HG03432 (cell line): Measurements from ENCODE around the gene ADCYAP1R1.

Source experiments
- ATAC-seq: cut with Tn5 transposase; IDR thresholded peaks from one replicate; pipeline ENCODE4 v1.9.1; 2021; ENCODE audit warnings: mild to moderate bottlenecking, moderate library complexity; ENCODE audit not compliant: unreplicated experiment

The ADCYAP1R1 gene

GRCh38 chr7:31066516-31067130 lies 14.5 kb downstream of the ADCYAP1R1 start:
- ATAC-seq = no peak

DNA sequence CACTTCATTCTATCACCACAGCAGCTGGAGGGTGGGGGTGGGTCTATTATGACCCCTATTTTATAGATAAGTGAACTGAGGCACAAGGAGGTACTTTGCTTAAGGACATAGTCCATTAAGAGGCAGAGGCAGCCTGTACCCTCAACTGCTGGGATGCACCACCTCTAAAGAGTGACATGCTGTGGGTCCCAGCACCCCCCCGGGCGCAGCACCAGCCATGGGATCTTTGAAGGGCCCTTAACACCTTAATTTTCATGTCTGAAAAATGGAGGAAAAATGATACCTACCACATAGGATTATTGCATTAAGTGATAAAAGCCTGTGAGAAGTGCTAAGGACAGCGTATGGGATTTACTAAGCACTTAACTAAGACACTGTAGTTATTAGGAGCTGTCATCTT lies 15.4 kb downstream of the ADCYAP1R1 start:
- ATAC-seq = no peak

- no peak for ATAC-seq
Observed at GRCh38 chr7:31068006-31068675, 16.0 kb downstream of the ADCYAP1R1 start.

DNA sequence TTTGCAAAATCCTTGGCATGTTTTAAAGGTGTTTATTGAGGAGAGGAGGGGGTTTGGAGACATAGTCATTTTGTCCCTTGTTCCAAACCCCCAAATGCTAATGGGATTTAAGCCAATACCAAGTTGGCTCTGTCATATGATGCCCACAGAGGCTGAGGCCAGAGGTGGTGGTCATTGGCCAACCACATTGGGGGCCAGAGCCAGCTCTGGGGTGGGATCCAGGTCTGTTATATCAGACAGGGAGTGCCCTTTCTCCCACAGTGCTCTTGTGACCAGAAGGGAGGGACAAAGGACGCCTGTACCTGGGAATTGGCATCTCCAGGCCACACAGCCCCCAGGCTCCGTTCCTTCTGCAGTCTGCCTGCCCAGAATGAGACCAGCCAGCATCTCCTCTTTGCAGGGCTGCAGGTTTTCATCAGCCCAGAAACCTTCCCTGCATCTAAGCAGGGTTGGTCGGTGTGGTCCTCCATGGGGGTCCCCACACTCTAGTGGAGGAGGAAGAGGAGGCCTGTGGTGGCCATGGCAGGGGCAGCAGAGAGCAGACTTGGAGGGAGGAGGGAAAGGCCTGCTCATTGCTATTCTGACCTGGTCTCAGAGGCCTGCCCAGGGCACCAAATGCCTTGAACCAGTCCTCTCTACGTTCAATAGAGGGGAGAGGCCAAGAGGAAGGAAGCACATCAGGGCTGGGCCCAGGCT lies 17.9 kb downstream of the ADCYAP1R1 start:
- ATAC-seq = no peak

GRCh38 chr7:31070991-31071644 lies 19.0 kb downstream of the ADCYAP1R1 start:
- ATAC-seq = no peak

- ATAC-seq = no peak
Observed at GRCh38 chr7:31071645-31072029, 19.5 kb downstream of the ADCYAP1R1 start.

GRCh38 chr7:31073326-31074119 lies 21.4 kb downstream of the ADCYAP1R1 start:
- ATAC-seq = no peak

DNA sequence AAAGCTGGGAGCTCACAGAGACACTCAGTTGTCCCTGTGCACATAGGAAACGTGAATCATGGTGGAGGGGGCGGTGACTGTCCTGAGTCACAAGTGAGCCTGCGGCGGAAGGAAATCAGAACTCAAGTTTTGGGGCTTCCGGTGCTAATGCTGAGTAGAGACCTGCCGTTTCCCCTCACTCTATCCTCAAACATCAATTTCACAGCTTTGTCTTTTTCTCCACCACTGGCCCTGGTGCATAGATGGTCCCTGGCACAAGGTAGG lies 21.9 kb downstream of the ADCYAP1R1 start:
- ATAC-seq = no peak

DNA sequence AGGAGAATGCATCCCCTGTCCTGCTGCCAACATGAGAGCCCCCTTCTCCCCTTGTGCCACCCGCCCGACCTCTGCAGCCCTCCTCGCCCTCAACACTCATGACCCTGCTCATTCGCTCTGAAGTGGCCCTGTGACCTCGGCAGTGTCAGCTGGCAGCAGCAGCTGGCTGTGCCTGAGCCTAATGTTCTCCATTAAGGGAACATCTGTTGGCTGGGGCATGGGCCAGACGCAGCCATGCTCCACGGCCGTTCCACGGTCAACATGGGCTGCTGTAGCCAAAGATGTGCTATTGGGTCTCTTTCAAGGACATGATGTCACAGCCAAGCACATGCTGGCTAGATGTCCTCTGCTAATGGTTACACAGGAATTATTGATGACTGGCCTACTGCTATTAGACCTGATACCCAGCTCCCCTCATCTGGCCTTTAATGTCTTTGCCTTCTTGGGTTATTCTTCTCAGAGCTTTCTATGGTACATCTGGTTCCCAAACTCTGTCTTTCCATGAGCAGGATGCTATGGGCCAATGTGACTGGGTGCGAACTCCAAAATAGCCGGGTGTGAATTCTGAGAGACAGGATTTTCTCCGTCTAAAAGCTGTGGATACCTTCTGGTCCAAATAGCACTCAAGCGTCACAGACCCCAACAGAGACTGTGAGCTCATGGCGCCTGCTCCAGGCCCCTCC lies 22.4 kb downstream of the ADCYAP1R1 start:
- no peak for ATAC-seq

- no peak for ATAC-seq
Observed at GRCh38 chr7:31075086-31075405, 22.9 kb downstream of the ADCYAP1R1 start.

DNA sequence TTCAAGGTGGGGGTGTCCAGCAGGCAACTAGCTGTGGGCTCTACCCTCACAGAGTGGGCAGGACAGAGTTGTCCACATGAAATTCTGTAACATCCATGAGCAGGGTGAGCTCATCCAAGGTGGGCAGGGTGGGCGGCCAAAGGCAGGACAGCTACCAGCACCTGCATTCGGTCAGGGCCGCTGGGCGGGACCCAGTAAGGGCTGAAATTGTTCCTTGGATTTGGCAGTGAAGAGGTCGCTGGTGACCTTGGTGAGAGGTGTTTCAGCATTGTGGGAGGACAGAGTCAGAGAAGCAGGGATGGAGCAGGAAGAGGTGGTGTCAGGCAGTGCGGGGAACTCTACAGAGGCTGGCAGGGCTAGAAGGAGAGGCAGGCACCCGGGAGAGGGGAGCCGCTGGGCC lies 23.9 kb downstream of the ADCYAP1R1 start:
- no peak for ATAC-seq

- no peak for ATAC-seq
Observed at GRCh38 chr7:31076641-31077310, 24.7 kb downstream of the ADCYAP1R1 start.

DNA sequence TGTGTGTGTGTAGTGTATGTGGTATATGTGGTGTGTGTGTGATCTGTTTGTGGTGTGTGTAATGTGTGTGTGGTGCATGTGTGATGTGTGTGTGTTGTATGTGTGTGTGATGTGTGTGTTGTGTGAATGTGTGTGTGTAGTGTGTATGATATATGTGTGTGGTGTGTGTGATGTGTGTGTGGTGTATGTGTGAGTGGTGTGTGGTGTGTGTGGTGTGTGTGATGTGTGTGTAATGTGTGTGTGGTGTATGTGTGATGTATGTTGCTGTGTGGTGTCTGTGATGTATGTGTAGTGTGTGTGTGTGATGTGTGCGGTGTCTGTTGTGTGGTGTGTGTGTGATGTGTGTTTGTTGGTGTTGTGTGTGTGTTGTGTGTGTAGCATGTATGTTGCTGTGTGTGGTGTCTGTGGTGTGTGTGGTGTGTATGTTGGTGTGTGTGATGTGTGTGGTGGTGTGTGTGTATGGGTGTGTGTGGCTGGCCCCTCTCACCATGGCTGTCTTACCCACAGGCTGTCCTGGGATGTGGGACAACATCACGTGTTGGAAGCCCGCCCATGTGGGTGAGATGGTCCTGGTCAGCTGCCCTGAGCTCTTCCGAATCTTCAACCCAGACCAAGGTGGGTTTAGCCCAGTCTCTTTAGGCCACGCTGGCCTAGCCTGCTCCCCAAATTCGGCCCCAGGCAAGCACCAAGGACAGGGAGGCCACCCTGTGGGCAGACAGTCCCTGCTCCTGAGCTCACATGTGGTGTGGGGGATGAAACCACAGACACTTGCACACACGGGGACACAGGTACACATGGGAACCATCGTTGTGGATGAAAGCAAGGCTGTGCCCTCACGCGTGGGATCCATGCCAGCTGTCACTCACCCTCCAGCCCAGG lies 25.6 kb downstream of the ADCYAP1R1 start:
- ATAC-seq = no peak

GRCh38 chr7:31078363-31078990 lies 26.4 kb downstream of the ADCYAP1R1 start:
- ATAC-seq = no peak

DNA sequence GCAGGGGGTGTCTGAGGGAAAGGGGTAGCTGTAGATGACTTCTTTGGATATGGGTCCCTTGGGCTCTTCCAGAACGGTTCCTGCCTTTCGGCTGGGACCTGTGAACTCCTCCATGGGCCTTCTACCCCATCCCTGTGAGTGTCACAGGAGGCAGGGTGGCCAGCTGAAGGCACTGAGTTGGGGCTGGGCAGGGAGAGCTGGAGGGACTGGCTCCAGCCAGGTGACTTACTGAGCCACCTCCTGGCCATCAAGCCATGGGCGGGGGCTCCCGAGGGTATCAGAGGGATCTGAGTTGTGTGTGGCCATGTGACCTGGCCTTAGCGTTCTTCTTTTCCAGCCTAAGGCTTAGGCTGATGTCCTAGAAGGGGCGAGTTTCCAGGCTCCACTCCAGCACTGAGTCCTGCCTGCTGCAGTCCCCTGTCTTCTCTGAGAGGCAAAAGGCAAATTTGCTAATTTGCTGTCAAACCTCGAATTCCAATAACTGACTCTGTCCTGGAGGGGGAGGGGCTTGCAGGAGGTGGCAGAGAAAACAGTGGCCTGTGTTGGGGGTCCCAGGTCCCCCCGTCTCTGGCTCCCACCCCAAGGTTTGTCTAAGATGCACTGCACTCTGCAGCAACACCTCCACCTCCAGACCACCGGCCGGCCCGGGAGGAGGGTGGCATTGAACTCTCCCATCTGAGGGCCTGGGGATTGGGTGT lies 27.2 kb downstream of the ADCYAP1R1 start:
- no peak for ATAC-seq

DNA sequence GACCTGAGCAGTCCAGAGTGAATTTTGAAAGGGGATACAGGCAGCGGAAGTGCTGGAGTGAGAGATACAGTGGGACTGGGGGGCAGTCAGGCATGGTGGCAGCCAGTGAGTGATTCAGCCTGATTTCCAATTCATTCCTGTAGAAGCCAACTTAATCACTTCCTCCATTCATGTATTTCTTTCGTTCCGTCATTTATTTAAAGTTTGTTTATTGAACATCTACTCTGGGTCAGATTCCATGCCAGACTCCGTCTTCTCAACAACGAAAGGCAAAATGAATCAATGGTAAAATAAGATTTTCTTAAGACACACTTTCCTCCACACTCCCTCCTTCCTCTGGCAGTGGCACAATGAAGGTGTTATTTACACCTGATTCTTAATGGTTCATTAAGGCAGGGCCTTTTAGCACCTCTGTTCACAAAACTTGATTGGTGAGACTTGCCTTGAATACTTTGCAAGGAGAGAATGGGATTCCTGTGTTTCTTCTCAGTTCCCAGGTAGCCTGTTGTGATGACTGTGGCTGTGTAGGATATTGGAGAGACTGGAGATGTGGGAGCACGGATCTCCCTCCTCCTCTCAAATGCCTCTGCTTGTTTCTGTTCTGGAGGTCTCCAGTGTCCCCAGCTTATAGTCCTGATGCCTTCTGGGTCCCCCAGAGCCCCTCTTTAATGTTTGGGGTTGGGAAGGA lies 27.9 kb downstream of the ADCYAP1R1 start:
- ATAC-seq = no peak

DNA sequence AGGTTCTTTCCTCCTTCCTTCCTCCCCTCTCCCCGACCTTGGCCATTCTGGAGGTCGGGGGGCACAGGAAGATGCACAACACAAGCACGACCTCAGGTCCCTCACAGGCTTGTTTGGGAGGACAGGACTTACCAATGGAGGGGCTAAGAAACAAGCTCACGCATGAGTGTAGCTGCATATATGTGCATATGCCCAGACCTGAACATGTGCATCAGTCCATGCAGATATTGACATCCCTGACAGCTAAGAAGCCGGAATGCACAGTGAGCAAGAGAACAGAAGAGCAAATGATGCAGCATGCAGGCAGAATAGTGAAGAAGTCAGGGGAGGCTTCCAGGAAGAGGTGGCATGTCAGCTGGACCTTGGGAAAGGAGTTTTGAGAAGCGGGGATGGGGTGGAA lies 28.7 kb downstream of the ADCYAP1R1 start:
- ATAC-seq = no peak

GRCh38 chr7:31082017-31082416 lies 29.9 kb downstream of the ADCYAP1R1 start:
- ATAC-seq = no peak
